Esophagus muscularis mucosa (tissue), 4 donors: ENCODE results near the gene OXCT1. TPM values are rescaled to one million over a fixed set of nuclear protein-coding genes. Genes with fewer than 3 reads are reported as not detected.

Source experiments
- DNase-seq: peaks from one replicate; pipeline ENCODE4 v3.0.0-alpha.2; 2017; ENCODE audit errors: extremely low spot score
- H3K27ac ChIP-seq, 4 donors: fragments of 200-600 bp; sonication (generic); replicated peaks in 1 of 4; 1 replicate in 3 of 4; 2 replicates in 1 of 4; pipeline ENCODE4 v1.5.1; 2016 to 2019; ENCODE audit warnings: mild to moderate bottlenecking in 1 of 4
- H3K27me3 ChIP-seq, 4 donors: fragments of 200-600 bp; sonication (generic); one replicate each; pipeline versions ENCODE4 v1.5.1 to v1.6.0; 2016 to 2019
- H3K36me3 ChIP-seq, 4 donors: fragments of 200-600 bp; sonication (generic); one replicate each; pipeline ENCODE4 v1.5.1; 2016 to 2019
- H3K4me1 ChIP-seq, 4 donors: fragments of 200-600 bp; sonication (generic); one replicate each; pipeline ENCODE4 v1.5.1; 2016 to 2019
- H3K4me3 ChIP-seq, 4 donors: fragments of 200-600 bp; sonication (generic); 1 replicate in 2 of 4; 2 replicates in 2 of 4; pipeline ENCODE4 v1.5.1; 2016 to 2019; ENCODE audit warnings: mild to moderate bottlenecking in 4 of 4, moderate library complexity in 1 of 4
- H3K9me3 ChIP-seq, 4 donors: fragments of 200-600 bp; sonication (generic); 1 replicate in 3 of 4; 2 replicates in 1 of 4; pipeline ENCODE4 v1.5.1; 2016 to 2019
- EP300 ChIP-seq: sonication (generic); formaldehyde crosslinking; IDR thresholded peaks from one replicate; pipeline ENCODE4 v1.6.1; 2017; ENCODE audit warnings: antibody characterized with exemption
- POLR2A ChIP-seq: fragments of 450-650 bp; IDR thresholded peaks from one replicate; pipeline ENCODE4 v1.6.1; 2017; ENCODE audit warnings: antibody characterized with exemption, moderate library complexity, mild to moderate bottlenecking, low read depth
- POLR2AphosphoS5 ChIP-seq, 2 donors: sonication (generic); formaldehyde crosslinking; IDR thresholded peaks; one replicate each; pipeline ENCODE4 v1.6.1; 2017; ENCODE audit warnings: antibody characterized with exemption in 2 of 2
- WGBS: methylation state at CpG from one replicate; pipeline ENCODE4 v1.1.5; 2018; 5-methylcytosine and 5-hydroxymethylcytosine counted together
- intact Hi-C: fragments of 100-400 bp; cut with DNase I; formaldehyde crosslinking; loops from one replicate; pipeline ENCODE4 v1.15.1; 2023
- total RNA-seq, 4 donors: library from RNA; depleted of rRNA; stranded (reverse); fragments of >200 nt; gene quantifications; one replicate each; pipeline versions ENCODE4 v1.1.0 to v1.2.1, GENCODE V29; 2016
- TF ChIP-seq, protein P1 (sequence below), 3 experiments: fragments of 200-600 bp in 2 of 3; fragments of 450-650 bp in 1 of 3; sonication (generic) in 2 of 3; IDR thresholded peaks; one replicate each; pipeline ENCODE4 v1.5.1; 2017 to 2019; ENCODE audit warnings: antibody characterized with exemption in 3 of 3, mild to moderate bottlenecking in 2 of 3, moderate library complexity in 1 of 3

Gene OXCT1
- total RNA-seq, 4 donors from 2014 or later = 30.8 to 47.6 (median 37.7) TPM

DNA sequence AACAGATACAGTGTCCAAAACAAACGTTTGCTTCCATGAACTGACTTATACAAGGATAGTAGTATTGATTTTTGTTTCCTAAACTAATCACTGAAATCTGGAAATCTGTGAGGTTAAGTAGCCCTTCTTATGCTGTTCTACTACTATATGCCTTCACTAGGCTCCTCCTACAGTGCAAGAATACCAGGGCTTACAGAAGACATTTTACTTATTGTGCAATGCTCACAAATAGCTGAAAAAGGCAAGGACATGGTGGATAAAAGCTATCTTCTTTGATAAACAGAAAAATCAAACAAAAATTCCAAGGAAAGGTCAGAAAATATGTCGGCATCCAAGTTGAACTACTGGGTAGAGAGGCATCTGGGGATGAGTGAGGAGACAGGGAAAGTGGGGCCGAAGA lies 61.9 kb downstream of the OXCT1 start:
- H3K4me3 ChIP-seq = no peak overlapping the region
- 94% methylated on average over 3 of the region's 3 CpGs for WGBS
- intact Hi-C loops = no loop called here
- TF ChIP-seq, protein P1, sequence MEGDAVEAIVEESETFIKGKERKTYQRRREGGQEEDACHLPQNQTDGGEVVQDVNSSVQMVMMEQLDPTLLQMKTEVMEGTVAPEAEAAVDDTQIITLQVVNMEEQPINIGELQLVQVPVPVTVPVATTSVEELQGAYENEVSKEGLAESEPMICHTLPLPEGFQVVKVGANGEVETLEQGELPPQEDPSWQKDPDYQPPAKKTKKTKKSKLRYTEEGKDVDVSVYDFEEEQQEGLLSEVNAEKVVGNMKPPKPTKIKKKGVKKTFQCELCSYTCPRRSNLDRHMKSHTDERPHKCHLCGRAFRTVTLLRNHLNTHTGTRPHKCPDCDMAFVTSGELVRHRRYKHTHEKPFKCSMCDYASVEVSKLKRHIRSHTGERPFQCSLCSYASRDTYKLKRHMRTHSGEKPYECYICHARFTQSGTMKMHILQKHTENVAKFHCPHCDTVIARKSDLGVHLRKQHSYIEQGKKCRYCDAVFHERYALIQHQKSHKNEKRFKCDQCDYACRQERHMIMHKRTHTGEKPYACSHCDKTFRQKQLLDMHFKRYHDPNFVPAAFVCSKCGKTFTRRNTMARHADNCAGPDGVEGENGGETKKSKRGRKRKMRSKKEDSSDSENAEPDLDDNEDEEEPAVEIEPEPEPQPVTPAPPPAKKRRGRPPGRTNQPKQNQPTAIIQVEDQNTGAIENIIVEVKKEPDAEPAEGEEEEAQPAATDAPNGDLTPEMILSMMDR (IDR thresholded peaks at IDR 0.05) = no peak
- TF ChIP-seq POLR2AphosphoS5 (IDR thresholded peaks at IDR 0.05) = no peak
- TF ChIP-seq EP300 = no peak
- no peak for TF ChIP-seq POLR2A
- H3K27ac ChIP-seq = no peak overlapping the region
- no peaks in the 10 kb centered on the region for H3K36me3 ChIP-seq
- peaks cover 0 to 18% (median 6%) of the 10 kb centered on the region in 4 donors for H3K4me1 ChIP-seq
- no peaks in the 10 kb centered on the region for H3K9me3 ChIP-seq
- no peaks in the 10 kb centered on the region for H3K27me3 ChIP-seq
- DNase-seq = no peak

DNA sequence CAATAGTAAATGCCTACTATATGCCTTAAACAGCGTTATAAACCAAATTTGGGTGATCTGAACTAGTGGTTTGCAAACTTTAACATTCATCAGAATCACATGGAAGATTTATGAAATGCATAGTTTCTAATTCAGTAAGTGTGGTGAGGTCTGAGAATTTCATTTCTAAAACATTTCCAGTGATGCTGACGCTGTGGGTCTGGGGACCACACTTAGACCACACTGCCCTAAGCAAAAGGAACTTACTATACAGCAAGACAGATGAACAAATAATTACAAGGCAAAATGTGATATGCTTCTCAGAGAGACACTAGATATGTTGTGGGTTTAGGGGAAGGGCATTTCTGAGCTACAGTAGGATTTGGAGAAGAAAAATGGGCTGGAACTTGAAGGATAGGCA lies 72.6 kb downstream of the OXCT1 start:
- H3K27me3 ChIP-seq = no peaks in the 10 kb centered on the region
- H3K36me3 ChIP-seq = peaks cover 0 to 22% (median 13%) of the 10 kb centered on the region in 4 donors
- H3K4me1 ChIP-seq = peaks cover 12 to 25% (median 18%) of the 10 kb centered on the region in 4 donors
- 100% methylated on average over 2 of the region's 2 CpGs for WGBS
- TF ChIP-seq POLR2AphosphoS5 (IDR thresholded peaks at IDR 0.05) = no peak
- no peak for TF ChIP-seq EP300
- TF ChIP-seq, protein P1 (IDR thresholded peaks at IDR 0.05) = no peak
- TF ChIP-seq POLR2A = no peak
- no peak overlapping the region for H3K27ac ChIP-seq
- H3K9me3 ChIP-seq = no peaks in the 10 kb centered on the region
- no peak overlapping the region for H3K4me3 ChIP-seq
- intact Hi-C loops = no loop called here
- DNase-seq = no peak

DNA sequence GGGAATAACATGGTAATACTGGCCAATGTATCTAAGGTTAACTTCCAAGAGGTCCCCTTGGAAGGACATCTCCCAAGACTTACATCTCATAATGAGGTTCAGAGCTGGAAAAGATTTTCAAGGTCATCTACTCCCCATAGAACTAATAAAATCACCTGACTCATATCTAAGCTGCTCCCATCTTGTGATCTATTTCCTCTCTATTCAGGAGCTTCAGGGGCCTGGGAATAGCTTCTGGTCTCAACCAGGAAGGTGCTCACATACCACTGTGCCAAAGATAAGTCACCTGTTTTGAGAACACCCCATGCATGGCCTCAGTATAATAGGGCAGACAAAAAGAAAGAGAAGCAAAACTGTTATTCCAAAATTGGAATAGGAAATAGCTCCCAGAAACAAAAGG lies 74.2 kb downstream of the OXCT1 start:
- intact Hi-C loops = no loop called here
- Histone ChIP-seq H3K27ac (no peak overlapping the region), H3K4me1 (peaks cover 12 to 25% (median 18%) of the 10 kb centered on the region in 4 donors), H3K4me3 (no peak overlapping the region), H3K36me3 (peaks cover 0 to 26% (median 13%) of the 10 kb centered on the region in 4 donors), H3K27me3 (no peaks in the 10 kb centered on the region), H3K9me3 (no peaks in the 10 kb centered on the region)
- no peak for DNase-seq
- TF ChIP-seq EP300 (no peak), POLR2A (no peak), POLR2AphosphoS5 (IDR thresholded peaks at IDR 0.05) (no peak)
- TF ChIP-seq, protein P1 (IDR thresholded peaks at IDR 0.05) = no peak

DNA sequence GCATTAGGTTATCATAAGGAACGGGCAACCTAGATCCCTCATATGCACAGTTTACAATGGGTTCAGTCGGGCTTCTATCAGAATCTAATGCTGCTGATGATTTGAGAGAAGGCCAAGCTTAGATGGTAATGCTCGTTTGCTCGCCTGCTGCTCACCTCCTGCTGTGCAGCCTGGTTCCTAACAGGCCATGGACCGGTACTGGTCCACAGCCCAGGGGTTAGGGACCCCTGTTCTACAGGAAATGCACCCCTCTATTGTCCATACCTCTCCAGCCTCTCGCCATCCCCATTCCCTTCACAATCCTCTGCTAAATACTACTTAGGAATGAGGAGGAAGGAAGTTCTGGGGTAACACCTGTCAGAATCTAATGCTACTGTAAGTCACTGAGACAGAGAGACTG lies 75.1 kb downstream of the OXCT1 start:
- no peak overlapping the region for H3K27ac ChIP-seq
- 88% methylated on average over 6 of the region's 6 CpGs for WGBS
- TF ChIP-seq, protein P1 (IDR thresholded peaks at IDR 0.05) = no peak
- no peak for TF ChIP-seq POLR2AphosphoS5 (IDR thresholded peaks at IDR 0.05)
- TF ChIP-seq POLR2A = no peak
- TF ChIP-seq EP300 = no peak

DNA sequence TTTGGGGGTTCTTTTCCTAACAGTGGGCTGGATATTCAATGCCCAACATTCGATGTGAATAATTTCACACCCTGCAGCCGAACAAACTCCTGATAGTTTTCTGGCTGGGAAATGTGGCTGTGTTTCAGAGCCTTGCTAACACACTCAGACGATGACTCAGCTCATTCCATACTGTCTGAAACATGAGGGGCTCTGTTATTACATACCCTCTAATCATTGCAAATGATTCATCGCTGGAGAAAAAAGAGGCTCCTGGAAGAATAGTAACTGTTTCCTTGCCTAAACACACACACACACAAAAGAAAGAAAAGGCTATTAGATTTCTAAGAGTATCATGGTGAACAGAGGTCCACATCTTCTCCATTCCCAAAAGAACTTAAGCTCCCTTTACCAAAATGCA lies 75.8 kb downstream of the OXCT1 start:
- TF ChIP-seq POLR2A (no peak), POLR2AphosphoS5 (IDR thresholded peaks at IDR 0.05) (no peak), EP300 (no peak)
- TF ChIP-seq, protein P1 (IDR thresholded peaks at IDR 0.05) = no peak
- intact Hi-C loops = no loop called here
- H3K27me3 ChIP-seq = no peaks in the 10 kb centered on the region
- peaks cover 0 to 11% (median 0%) of the 10 kb centered on the region in 4 donors for H3K36me3 ChIP-seq
- no peaks in the 10 kb centered on the region for H3K9me3 ChIP-seq
- no peak overlapping the region for H3K27ac ChIP-seq
- no peak for DNase-seq
- WGBS = 33% methylated on average over 4 of the region's 4 CpGs
- H3K4me1 ChIP-seq = peaks cover 17 to 38% (median 29%) of the 10 kb centered on the region in 4 donors
- no peak overlapping the region for H3K4me3 ChIP-seq

More for the DNA sequence above, 75.1 kb downstream of the OXCT1 start:
- intact Hi-C loops = no loop called here
- Histone ChIP-seq H3K9me3 (no peaks in the 10 kb centered on the region), H3K27me3 (no peaks in the 10 kb centered on the region), H3K36me3 (peaks cover 0 to 18% (median 5%) of the 10 kb centered on the region in 4 donors), H3K4me1 (peaks cover 13 to 32% (median 23%) of the 10 kb centered on the region in 4 donors), H3K4me3 (no peak overlapping the region)
- no peak for DNase-seq
